GM19099 (cell line): ENCODE measurements around the gene LRRC37A.
A peak's percentile ranks its signal among the peaks of the same experiment; 100 is the strongest.
"Not testable (repeated sequence)": the region's sequence is repeated elsewhere in the genome, so short reads cannot be mapped to it uniquely, and the experiment has no call there.

Experiments used
- POLR2A ChIP-seq: IDR thresholded peaks from 3 replicates; pipeline ENCODE4 v1.6.1; 2011; ENCODE audit warnings: low read depth; ENCODE audit not compliant: insufficient read length; ENCODE audit errors: extremely low read depth

Gene LRRC37A

DNA sequence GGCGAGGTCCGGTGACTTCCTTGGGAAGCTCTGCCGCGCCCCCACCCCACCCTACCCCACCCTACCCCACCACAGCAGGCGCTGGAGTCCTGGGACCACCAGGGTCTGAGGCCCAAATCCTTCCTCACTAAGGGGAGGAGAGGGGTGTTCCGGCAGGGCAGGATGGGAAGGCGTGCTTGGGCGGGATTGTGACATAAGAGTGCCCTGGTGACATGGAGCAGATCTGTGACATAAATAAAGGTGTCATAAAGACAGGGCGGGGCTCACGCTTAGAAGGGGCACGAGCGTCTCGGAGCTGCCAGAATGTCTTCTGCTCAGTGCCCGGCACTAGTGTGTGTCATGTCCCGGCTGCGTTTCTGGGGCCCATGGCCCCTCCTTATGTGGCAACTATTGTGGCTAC lies at the start of gene LRRC37A:
LRRC37A (plus strand) TSS at position 301 of the 400 bp plus-strand sequence; CDS start at position 304, 3 bp downstream.
- TF ChIP-seq POLR2A, result not testable (repeated sequence)

DNA sequence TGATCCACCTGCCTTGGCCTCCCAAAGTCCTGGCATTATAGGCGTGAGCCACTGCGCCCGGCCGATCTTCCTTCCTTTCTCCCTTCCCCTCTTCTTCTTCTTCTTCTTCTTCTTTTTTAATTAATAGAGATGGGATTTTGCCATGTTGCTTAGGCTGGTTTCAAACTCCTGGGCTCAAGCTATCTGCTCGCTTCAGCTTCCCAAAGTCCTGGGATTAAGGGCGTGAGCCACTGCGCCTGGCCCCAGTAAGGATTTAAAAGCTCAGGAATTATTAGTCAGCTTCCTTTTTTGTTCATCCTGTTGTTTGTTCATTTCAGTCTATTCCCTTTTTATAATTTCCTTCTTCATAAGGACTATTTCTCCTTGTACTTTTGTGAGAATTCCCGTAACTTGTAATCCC lies 32.7 kb upstream of the LRRC37A start:
- no peak for TF ChIP-seq POLR2A

DNA sequence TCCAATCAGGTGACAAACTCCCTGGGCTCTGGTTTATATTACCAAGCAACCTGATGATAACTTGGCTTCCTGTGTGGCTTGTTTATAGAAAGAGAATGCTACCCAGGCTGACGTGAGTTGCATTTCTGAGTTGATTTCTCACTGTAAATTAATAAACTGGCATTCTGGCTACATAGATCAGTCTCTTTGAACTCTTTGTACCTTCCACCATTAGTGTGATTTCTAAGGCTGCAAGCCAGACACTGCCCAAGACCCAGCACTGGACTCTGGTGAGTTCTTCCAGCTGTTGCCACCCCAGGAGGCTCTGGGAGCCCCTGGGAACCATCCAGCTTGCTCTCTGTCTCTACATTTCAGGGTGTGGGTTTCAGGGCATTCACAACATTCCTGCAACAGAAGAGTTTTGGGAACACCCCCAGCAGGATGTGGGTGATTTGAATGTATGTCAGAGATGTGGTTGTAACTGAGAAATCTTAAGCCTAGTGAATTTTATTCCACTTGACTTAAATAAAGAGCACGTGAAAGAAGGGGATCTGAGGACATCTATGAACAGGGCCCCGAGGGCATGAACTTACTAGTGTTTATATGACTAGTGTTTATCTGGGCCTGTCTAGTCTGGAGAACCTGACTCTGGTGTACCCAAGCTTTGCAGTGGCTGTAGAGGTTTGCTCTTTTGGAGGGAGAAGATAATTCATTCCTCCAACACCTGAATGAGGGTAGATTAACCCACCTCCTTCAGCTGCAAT lies 30.3 kb upstream of the LRRC37A start:
- TF ChIP-seq POLR2A, result no peak

DNA sequence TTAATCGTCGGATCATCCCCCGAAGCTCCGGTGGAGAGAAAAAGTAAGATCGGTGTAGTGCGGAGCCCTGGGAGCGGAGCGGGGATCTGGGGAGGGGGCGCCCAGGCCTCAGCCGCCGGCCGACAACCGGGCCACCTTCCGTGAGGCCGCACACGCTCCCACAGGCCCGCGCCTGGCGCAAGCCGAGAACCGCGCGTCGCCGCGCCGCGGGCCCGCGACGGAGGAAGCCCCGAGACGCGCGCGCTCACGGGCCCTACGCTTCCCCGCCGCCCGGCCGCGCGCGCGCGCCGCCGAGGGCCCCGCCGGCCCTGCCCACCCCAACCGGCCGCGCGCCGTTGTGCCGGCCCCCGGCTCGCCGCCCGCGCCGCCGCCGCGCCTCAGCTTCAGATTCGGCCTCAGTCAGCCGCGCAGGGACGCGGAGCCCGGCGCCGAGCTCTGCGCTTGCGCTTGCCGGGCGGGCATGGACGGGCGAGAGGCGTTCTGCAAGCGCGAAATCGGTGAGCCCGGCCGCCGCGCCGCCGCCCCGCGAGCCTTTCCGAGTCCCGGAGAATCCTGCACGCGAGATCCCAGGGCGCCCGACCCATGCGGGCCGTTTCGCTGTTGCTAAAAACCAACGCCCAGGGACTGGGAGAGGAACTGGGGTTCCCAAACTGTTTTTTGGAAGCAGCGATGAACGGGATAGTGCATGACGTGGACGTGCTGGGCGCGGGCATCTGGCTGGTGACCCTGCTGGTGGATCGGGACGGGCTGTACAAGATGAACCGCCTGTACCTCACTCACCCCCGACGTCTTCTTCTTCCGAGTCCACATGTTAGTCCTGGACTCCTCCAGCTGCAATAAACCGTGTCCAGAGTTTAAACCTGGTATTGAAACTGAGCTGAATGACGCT lies 28.0 kb upstream of the LRRC37A start:
- peak; percentile 81 for TF ChIP-seq POLR2A

DNA sequence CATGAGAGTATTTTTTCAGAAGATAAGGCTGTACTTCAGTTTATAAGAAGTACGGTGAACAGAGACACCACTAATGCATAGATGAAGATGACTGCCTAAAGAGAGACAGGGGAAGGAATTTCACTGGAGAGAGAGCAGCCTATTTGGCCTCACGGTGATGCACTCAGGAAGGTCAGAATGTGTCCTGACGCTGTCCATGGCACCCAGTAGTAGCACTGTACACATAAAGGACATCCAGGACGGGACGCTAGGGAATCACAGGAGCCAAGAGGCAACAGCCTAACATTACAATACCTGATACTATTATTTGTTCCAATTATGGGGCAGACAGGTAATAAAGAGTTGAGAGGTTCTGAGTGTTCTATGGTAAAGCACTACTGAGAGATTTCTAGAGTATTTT lies 24.9 kb upstream of the LRRC37A start:
- no peak for TF ChIP-seq POLR2A

DNA sequence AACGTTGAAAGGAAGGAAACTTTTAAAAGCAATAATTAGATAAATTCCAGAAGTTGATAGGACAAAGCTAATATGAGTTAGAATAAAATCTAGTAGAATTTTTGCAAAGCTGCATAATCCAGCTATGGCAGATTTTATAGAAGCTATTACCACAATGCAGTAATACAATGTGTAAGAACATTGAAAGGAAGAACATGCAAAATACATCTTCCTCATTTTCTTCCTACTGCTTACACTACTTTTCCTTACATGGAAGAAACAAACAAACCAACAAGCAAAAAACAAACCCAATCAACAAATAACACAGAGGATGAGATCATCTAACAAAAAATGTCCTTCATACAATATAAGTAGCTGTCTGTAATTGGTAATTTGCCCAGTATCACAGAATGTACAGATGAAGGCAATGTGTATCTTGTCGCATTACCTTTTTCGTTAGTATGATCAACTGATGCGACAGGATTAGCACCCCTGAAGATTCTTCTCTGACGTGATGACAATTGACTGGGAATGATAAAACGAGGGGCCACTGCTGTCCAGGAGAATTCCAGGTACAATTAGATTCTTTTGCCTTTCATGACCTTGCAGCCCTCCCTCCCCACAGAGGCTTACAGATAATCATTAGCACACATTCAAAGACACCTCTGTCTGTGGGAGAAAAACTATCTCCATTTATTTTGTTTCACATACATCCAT lies 21.2 kb upstream of the LRRC37A start:
- no peak for TF ChIP-seq POLR2A

DNA sequence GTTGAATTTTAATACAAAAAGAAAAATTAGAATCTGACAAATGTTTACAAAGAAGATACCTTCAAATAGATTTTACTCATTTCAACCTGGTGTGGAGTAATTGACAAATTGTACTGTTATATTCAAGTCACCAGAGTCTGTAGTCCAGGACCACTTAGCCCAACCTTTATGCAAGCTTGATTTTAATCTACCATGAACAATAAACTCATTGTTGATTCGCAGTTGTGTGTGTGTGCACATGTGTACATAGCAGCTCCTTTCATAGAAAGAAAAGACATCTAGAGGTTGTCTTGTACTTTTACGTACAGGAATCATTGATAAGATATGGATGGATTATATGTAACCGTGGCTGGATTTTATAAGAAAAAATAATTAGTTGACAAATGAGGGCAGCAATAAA lies 20.7 kb upstream of the LRRC37A start:
- no peak for TF ChIP-seq POLR2A

DNA sequence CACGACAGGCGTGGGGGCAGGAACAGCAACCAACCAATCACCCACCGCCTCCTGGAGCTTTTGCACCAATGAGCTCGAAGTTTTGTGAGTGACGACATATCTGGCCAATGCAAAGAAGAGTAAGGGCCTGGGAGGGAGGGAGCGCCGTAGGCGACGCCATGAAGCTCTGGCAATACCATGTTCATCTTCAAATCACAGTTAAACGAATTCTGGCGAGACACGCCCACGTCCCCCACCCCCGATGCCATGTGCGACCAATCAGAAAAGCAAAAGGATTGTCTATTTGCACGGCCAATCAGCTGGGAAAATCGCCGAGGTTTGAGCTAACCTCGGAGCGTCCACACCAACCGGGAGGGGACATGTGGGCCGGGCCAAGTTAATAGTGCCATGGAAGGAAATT lies 66.8 kb downstream of the LRRC37A start, which contains the start of gene ARL17B:
ARL17B (minus strand) TSS at position 12 of the 400 bp plus-strand sequence. CDS start 3,369 bp downstream, outside the sequence.
- not testable (repeated sequence) for TF ChIP-seq POLR2A
